GM19328 (cell line): ENCODE data around the gene PIGBOS1.

Experiments
- ATAC-seq: cut with Tn5 transposase; IDR thresholded peaks from one replicate; pipeline ENCODE4 v1.9.1; 2021; ENCODE audit warnings: mild to moderate bottlenecking, moderate library complexity; ENCODE audit not compliant: unreplicated experiment

The PIGBOS1 gene, protein sequence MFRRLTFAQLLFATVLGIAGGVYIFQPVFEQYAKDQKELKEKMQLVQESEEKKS

DNA sequence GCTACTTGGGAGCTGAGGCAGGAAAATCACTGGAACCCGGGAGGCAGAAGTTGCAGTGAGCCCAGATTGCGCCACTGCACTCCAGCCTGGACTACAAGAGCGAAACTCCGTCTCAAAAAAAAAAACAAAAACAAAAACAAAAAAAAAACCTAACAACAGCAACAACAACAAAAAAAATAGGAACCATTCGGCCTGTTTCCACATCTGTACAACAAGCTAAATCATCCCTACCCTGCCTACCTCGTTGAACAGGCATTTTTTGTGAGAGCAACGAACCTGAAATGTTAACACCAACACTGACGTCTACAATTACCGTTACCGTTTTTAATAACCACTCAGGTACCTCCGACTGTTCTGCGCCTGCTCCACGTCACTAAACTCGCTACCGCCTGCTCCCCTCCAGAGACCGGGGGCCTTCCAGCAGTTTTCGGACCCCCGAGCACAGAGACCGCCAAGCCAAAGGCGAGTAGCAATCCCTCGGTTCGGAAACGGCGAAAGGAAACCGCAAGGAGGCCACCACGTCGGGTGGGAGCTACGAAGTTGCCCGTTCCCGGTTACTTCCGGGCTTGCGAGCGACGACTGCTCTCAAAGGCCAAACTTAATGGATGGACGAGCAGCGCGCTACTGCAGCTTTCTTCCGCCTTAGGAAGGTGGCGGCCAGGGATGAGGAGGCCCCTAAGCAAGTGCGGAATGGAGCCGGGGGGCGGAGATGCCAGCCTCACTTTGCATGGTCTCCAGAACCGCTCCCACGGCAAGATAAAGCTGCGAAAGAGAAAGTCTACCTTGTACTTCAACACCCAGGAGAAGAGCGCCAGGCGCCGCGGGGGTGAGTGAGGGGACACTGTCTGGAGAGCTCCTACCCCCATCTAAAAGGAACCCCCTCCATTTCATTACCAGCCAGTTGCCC lies at the start of gene PIGBOS1, which contains the start of gene PIGB:
PIGBOS1 (minus strand) TSS at position 536 of the 907 bp plus-strand sequence. CDS start 1,331 bp downstream, outside the sequence.
PIGB (plus strand) TSS at position 635 of the 907 bp plus-strand sequence; CDS start at position 664, 29 bp downstream.
- ATAC-seq, result peak; percentile 90

GRCh38 chr15:55366981-55367380 lies 48.1 kb upstream of the PIGBOS1 start:
- ATAC-seq, result no peak

DNA sequence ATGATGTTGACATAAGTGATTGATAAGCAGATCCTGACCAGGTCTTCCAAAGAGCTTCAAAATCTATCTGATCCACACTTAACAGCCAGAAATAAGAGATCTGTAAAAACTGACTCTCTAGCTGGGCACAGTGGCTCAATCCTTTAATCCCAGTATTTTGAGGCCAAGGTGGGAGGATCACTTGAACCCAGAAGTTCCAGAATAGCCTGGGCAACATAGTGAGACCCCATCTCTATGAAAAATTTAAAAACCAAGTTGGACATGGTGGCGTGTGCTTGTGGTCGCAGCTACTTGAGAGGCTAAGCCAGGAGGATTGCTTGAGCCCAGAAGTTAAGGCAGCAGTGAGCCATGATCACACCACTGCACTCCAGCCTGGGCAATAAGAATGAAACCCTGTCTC lies 43.7 kb upstream of the PIGBOS1 start:
- ATAC-seq, result no peak

GRCh38 chr15:55361048-55361447 lies 42.1 kb upstream of the PIGBOS1 start:
- no peak for ATAC-seq

- no peak for ATAC-seq
Observed at GRCh38 chr15:55360256-55360655, 41.3 kb upstream of the PIGBOS1 start.

- ATAC-seq, result no peak
Observed at GRCh38 chr15:55358471-55358870, 39.5 kb upstream of the PIGBOS1 start.

DNA sequence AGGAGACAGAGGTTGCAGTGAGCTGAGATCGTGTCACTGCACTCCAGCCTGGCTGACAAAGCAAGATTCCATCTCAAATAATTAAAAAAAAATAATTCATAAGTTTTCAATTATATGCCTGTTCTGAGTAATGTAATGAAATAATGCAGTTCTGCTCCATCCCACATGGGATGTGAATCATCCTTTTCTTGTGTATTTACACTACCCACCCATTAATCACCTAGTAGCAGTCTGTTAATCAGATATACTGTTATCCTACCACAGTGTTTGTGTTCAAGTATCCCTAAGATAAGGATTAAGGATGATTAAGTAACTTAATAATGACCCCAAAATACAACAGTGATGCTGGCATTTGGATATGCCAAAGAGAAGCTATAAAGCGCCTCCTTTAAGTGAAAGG lies 38.9 kb upstream of the PIGBOS1 start:
- ATAC-seq, result no peak

DNA sequence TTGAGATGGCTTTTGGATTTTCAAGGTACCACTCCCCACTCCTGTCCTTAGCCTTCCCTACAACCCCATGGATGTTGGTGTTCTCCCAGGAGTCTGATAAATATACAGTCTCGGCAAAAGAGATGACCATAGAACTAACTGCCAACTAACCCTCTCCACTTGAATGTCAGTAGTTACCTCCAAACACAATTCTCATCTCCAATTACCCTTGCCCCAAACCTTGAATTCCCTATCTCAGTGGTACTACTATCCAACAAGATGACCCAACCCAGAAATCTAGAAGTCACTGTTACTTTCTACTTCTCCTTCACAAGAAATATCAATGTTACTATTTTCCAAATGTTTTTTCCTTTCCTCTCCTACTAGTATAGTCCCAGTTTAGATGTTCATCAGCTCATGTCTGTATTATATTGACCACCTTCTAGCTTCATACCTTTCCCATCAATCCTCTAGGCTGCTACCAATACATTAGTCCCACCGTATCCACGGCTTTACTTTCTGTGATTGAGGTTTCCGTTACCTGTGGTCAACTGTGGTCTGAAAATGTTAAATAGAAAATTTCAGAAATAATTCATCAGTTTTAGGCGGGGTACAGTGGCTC lies 38.2 kb upstream of the PIGBOS1 start:
- ATAC-seq, result no peak

DNA sequence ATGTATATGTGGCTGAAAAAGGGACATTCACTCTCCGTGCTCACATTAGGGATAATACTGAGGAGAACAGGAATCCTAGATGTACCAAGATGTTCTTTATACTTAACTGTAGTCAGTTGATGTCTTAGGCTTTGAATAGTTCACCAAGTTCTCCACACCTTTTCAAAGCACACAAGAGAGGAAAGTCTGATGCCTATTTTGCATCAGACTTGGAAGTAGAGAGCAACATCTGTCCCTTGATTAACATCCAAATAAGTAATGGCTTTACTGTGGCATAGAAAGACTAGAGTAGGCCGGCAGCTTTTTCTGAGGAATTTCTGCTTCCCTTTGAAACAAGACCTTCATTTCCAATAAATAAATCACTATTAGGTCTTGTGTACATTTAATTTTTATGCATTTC lies 34.1 kb upstream of the PIGBOS1 start:
- ATAC-seq, result no peak

DNA sequence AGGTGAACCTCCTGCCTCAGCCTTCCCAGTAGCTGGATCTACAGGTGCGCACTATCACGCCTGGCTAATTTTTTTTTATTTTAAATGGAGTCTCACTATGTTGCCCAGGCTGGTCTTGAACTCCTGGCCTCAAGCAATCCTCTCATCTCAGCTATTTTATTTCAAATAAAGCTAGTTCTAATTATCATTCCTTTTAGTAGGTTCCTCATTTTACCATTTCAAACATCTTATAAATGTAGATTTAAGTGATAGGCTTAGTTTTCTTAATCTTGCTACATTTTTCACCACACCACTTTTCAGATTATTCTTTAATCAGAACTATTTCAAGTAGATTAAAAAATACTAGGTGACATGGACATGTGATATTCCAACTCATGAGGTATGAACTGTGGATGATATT lies 30.4 kb upstream of the PIGBOS1 start:
- no peak for ATAC-seq

DNA sequence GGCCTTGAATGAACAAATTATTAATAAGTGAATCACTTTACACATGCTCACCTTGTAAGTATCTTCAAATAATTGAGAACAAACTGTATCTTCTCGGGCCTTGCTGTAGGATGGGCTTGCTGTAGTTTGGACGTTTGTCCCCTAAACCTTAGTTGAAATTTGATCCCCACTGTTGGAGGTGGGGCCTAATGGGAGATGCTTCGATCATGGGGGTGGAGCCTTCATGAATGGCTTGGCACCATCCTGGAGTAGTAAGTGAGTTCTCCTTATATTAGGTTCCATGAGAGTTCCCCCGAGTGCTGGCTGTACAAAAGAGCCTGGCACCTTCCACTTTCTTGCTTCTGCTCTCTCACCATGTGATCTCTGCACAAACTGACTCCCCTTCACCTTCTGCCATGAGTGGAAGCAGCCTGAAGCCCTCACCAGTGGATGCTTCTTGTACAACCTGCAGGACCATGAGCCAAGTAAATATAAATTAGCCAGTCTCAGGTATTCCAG lies 29.4 kb upstream of the PIGBOS1 start:
- ATAC-seq, result no peak

- ATAC-seq, result no peak
Observed at GRCh38 chr15:55344206-55344605, 25.3 kb upstream of the PIGBOS1 start.

DNA sequence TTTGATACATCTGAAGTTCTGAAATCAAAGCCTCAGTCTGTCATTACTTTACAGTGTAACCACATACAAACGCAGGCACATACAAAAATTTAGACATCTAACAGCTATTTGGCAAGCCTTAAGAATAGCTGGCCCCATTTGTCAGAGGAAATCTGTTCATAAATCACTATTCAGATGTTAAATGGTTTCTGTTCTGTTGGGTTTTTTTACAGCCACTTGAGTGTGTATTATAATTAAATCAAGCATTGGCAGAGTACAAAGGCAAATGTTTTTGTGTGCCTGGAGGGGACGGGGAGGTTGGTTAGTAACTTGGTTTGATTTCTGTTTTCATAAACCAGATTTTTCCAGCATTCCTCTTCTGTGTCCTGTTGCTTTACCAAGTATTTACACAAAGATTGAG lies 24.2 kb upstream of the PIGBOS1 start:
- no peak for ATAC-seq

- no peak for ATAC-seq
Observed at GRCh38 chr15:55337160-55337559, 18.2 kb upstream of the PIGBOS1 start.

- ATAC-seq, result no peak
Observed at GRCh38 chr15:55334997-55335396, 16.1 kb upstream of the PIGBOS1 start.

- ATAC-seq, result no peak
Observed at GRCh38 chr15:55334371-55334770, 15.4 kb upstream of the PIGBOS1 start.

DNA sequence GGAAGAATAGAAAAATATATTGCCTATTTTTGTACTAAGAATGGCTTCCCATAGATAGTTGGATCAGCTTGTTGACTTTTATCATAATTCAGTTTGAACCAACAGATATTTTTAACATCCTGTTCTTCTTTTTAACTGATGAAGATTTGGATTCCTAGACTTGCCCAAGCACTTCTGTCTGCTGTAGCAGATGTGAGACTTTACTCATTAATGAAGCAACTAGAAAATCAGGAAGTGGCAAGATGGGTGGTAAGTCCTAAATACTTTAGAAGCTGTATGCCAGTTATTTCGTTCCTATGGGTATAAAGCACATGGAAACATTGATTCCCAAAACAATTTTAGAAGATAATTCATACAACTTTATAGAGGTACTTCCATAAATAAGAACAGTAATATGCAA lies 8.5 kb upstream of the PIGBOS1 start:
- ATAC-seq, result no peak

GRCh38 chr15:55322467-55322866 lies 3.5 kb upstream of the PIGBOS1 start:
- ATAC-seq, result no peak

- no peak for ATAC-seq
Observed at GRCh38 chr15:55320963-55321362, 2.0 kb upstream of the PIGBOS1 start.

- no peak for ATAC-seq
Observed at GRCh38 chr15:55320238-55320550, 1.3 kb upstream of the PIGBOS1 start.

- no peak for ATAC-seq
Observed at GRCh38 chr15:55319537-55320237, 764 bp upstream of the PIGBOS1 start.
